ENCODE results near the gene SCIN. TPM values are rescaled to one million over a fixed set of nuclear protein-coding genes. Genes with fewer than 3 reads are reported as not detected.

SCIN gene
- polyA plus RNA-seq, 1 donor from 2014 or later = 0.53 TPM

GRCh38 chr7:12588259-12588904 is 17.9 kb downstream of the SCIN start:
- TF ChIP-seq TAF1 (IDR thresholded peaks at IDR 0.05; ENCODE audit: low read depth) = no peak
- no peak for TF ChIP-seq EP300 (conservative IDR thresholded peaks at IDR 0.05; ENCODE audit: poor library complexity, severe bottlenecking)
- TF ChIP-seq RAD21 (conservative IDR thresholded peaks at IDR 0.05) = no peak
- TF ChIP-seq POLR2AphosphoS5 (IDR thresholded peaks at IDR 0.05) = no peak
- no peak for TF ChIP-seq SMC3 (conservative IDR thresholded peaks at IDR 0.05; ENCODE audit: poor library complexity)
- no peak for TF ChIP-seq EZH2 (IDR thresholded peaks at IDR 0.05; ENCODE audit: borderline replicate concordance, insufficient read depth, low read length, poor library complexity, severe bottlenecking)
- TF ChIP-seq, protein P1, sequence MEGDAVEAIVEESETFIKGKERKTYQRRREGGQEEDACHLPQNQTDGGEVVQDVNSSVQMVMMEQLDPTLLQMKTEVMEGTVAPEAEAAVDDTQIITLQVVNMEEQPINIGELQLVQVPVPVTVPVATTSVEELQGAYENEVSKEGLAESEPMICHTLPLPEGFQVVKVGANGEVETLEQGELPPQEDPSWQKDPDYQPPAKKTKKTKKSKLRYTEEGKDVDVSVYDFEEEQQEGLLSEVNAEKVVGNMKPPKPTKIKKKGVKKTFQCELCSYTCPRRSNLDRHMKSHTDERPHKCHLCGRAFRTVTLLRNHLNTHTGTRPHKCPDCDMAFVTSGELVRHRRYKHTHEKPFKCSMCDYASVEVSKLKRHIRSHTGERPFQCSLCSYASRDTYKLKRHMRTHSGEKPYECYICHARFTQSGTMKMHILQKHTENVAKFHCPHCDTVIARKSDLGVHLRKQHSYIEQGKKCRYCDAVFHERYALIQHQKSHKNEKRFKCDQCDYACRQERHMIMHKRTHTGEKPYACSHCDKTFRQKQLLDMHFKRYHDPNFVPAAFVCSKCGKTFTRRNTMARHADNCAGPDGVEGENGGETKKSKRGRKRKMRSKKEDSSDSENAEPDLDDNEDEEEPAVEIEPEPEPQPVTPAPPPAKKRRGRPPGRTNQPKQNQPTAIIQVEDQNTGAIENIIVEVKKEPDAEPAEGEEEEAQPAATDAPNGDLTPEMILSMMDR (IDR thresholded peaks at IDR 0.05; ENCODE audit: poor library complexity, severe bottlenecking) = no peak
- TF ChIP-seq MXI1 (conservative IDR thresholded peaks at IDR 0.05; ENCODE audit: poor library complexity, severe bottlenecking) = no peak
- TF ChIP-seq, protein P2, sequence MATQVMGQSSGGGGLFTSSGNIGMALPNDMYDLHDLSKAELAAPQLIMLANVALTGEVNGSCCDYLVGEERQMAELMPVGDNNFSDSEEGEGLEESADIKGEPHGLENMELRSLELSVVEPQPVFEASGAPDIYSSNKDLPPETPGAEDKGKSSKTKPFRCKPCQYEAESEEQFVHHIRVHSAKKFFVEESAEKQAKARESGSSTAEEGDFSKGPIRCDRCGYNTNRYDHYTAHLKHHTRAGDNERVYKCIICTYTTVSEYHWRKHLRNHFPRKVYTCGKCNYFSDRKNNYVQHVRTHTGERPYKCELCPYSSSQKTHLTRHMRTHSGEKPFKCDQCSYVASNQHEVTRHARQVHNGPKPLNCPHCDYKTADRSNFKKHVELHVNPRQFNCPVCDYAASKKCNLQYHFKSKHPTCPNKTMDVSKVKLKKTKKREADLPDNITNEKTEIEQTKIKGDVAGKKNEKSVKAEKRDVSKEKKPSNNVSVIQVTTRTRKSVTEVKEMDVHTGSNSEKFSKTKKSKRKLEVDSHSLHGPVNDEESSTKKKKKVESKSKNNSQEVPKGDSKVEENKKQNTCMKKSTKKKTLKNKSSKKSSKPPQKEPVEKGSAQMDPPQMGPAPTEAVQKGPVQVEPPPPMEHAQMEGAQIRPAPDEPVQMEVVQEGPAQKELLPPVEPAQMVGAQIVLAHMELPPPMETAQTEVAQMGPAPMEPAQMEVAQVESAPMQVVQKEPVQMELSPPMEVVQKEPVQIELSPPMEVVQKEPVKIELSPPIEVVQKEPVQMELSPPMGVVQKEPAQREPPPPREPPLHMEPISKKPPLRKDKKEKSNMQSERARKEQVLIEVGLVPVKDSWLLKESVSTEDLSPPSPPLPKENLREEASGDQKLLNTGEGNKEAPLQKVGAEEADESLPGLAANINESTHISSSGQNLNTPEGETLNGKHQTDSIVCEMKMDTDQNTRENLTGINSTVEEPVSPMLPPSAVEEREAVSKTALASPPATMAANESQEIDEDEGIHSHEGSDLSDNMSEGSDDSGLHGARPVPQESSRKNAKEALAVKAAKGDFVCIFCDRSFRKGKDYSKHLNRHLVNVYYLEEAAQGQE (IDR thresholded peaks at IDR 0.05; ENCODE audit: borderline replicate concordance) = no peak
- Histone ChIP-seq H2AFZ (ENCODE audit: low read depth, low read length) (no peak overlapping the region), H4K20me1 (ENCODE audit: insufficient read depth) (no peaks in the 10 kb centered on the region), H3K79me2 (replicated peaks; ENCODE audit: insufficient read depth, low read length) (no peaks in the 10 kb centered on the region), H3K27me3 (ENCODE audit: insufficient read depth, low read depth, low read length) (no peaks in the 10 kb centered on the region), H3K9ac (ENCODE audit: low read length) (no peak overlapping the region), H3K27ac (ENCODE audit: low read length) (no peak overlapping the region), H3K36me3 (ENCODE audit: insufficient read depth, low read length) (no peaks in the 10 kb centered on the region), H3K4me3 (ENCODE audit: low read length) (no peak overlapping the region), H3K4me2 (ENCODE audit: low read length) (no peak overlapping the region), H3K9me2 (ENCODE audit: insufficient read depth, low read length) (no peaks in the 10 kb centered on the region), H3K9me3 (ENCODE audit: low read length) (no peaks in the 10 kb centered on the region), H3F3A (ENCODE audit: insufficient read depth, low read length, poor library complexity, severe bottlenecking) (no peaks in the 10 kb centered on the region)

DNA sequence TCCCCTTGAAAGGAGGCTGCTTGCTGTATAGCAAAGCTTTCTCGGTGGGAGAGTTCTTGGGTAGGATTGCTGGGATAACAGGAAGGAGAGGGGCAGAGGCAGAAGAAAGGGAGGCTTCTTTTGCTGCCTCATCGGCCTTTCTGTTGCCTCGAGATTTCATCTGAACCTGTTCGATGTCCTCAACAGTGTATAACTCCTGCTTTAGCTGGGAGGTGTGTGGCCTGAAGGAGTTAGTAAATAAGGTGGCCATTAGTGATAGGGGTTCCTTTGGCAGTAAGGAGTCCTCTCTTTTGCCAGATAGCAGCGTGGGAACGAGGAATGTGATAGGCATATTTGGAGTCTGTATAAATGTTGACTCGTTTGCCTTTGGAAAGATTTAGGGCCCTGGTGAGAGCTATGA is 20.0 kb downstream of the SCIN start:
- no peaks in the 10 kb centered on the region for H3K79me2 ChIP-seq (replicated peaks; ENCODE audit: insufficient read depth, low read length)
- H2AFZ ChIP-seq (ENCODE audit: low read depth, low read length) = no peak overlapping the region
- TF ChIP-seq, protein P1 (IDR thresholded peaks at IDR 0.05; ENCODE audit: poor library complexity, severe bottlenecking) = no peak
- no peak for TF ChIP-seq TAF1 (IDR thresholded peaks at IDR 0.05; ENCODE audit: low read depth)
- TF ChIP-seq EP300 (conservative IDR thresholded peaks at IDR 0.05; ENCODE audit: poor library complexity, severe bottlenecking) = no peak
- no peak for TF ChIP-seq RAD21 (conservative IDR thresholded peaks at IDR 0.05)
- TF ChIP-seq, protein P2 (IDR thresholded peaks at IDR 0.05; ENCODE audit: borderline replicate concordance) = no peak
- no peak for TF ChIP-seq POLR2AphosphoS5 (IDR thresholded peaks at IDR 0.05)
- TF ChIP-seq SMC3 (conservative IDR thresholded peaks at IDR 0.05; ENCODE audit: poor library complexity) = no peak
- no peak for TF ChIP-seq EZH2 (IDR thresholded peaks at IDR 0.05; ENCODE audit: borderline replicate concordance, insufficient read depth, low read length, poor library complexity, severe bottlenecking)
- TF ChIP-seq MXI1 (conservative IDR thresholded peaks at IDR 0.05; ENCODE audit: poor library complexity, severe bottlenecking) = no peak

More for the DNA sequence above, 20.0 kb downstream of the SCIN start:
- Histone ChIP-seq H3K27me3 (ENCODE audit: insufficient read depth, low read depth, low read length) (no peaks in the 10 kb centered on the region), H3K9me2 (ENCODE audit: insufficient read depth, low read length) (no peaks in the 10 kb centered on the region), H3F3A (ENCODE audit: insufficient read depth, low read length, poor library complexity, severe bottlenecking) (no peaks in the 10 kb centered on the region), H4K20me1 (ENCODE audit: insufficient read depth) (no peaks in the 10 kb centered on the region), H3K27ac (ENCODE audit: low read length) (no peak overlapping the region), H3K4me3 (ENCODE audit: low read length) (no peak overlapping the region), H3K4me2 (ENCODE audit: low read length) (no peak overlapping the region), H3K9ac (ENCODE audit: low read length) (no peak overlapping the region), H3K9me3 (ENCODE audit: low read length) (no peaks in the 10 kb centered on the region), H3K36me3 (ENCODE audit: insufficient read depth, low read length) (no peaks in the 10 kb centered on the region)

All from neural cell (in vitro differentiated cells).